CD4-positive, alpha-beta T cell (primary cell): ENCODE results near the gene GPR157. TPM values are rescaled to one million over a fixed set of nuclear protein-coding genes. Genes with fewer than 3 reads are reported as not detected.

Experiments used
- ATAC-seq: fragments of 200-7000 bp; cut with Tn5 transposase; one replicate; pipeline ENCODE4 v1.10.0; 2022; ENCODE audit warnings: mild to moderate bottlenecking; ENCODE audit not compliant: poor library complexity
- CTCF ChIA-PET: fragments of 350-600 bp; sonication (Branson Sonifier 250); formaldehyde crosslinking; loops from one replicate; lab custom pipeline; 2021; ENCODE audit warnings: antibody characterized with exemption, inconsistent platforms; lab: Charles Lee
- POLR2A ChIA-PET: fragments of 350-600 bp; sonication (Branson Sonifier 250); formaldehyde crosslinking; loops from one replicate; lab custom pipeline; 2021; ENCODE audit warnings: antibody characterized with exemption, inconsistent platforms; lab: Charles Lee
- DNase-seq, 14 experiments: peaks; one replicate each; pipeline ENCODE4 v3.0.0-alpha.2; 2013 to 2020; ENCODE audit warnings: mixed read lengths in 2 of 14
- H3K27ac ChIP-seq, 2 donors: one replicate each; pipeline versions ENCODE4 v1.5.1 to v1.7.0; 2013; ENCODE audit warnings: low read length in 2 of 2, low read depth in 1 of 2, mild to moderate bottlenecking in 1 of 2
- H3K27me3 ChIP-seq, 2 experiments: 1 replicate in 1 of 2; 2 replicates in 1 of 2; pipeline versions ENCODE4 v1.6.1 to v1.7.0; 2013; ENCODE audit warnings: low read length in 2 of 2, control low read depth in 1 of 2, mild to moderate bottlenecking in 1 of 2, moderate library complexity in 1 of 2; ENCODE audit not compliant: insufficient read depth in 2 of 2, control insufficient read depth in 1 of 2
- H3K36me3 ChIP-seq: one replicate; pipeline ENCODE4 v1.6.1; 2013; ENCODE audit warnings: low read length, control low read depth; ENCODE audit not compliant: insufficient read depth
- H3K4me1 ChIP-seq: one replicate; pipeline ENCODE4 v1.6.1; 2013; ENCODE audit warnings: low read length, control low read depth; ENCODE audit not compliant: insufficient read depth
- H3K4me3 ChIP-seq: one replicate; pipeline ENCODE4 v1.5.1; 2013; ENCODE audit warnings: mild to moderate bottlenecking, low read length, moderate library complexity
- H3K9me3 ChIP-seq, 2 experiments: 1 replicate in 1 of 2; 2 replicates in 1 of 2; pipeline versions ENCODE4 v1.6.1 to v1.7.0; 2013; ENCODE audit warnings: low read length in 2 of 2, mild to moderate bottlenecking in 2 of 2, control low read depth in 1 of 2, moderate library complexity in 1 of 2; ENCODE audit not compliant: control insufficient read depth in 1 of 2, insufficient read depth in 1 of 2
- H3K27ac Mint-ChIP-seq: one replicate; pipeline ENCODE4 v1.8.0; 2020; ENCODE audit warnings: mixed read lengths
- H3K27me3 Mint-ChIP-seq: one replicate; pipeline ENCODE4 v1.8.0; 2021; ENCODE audit warnings: mixed read lengths
- H3K36me3 Mint-ChIP-seq: one replicate; pipeline ENCODE4 v1.8.0; 2021; ENCODE audit warnings: low read depth, mixed read lengths
- H3K4me1 Mint-ChIP-seq: one replicate; pipeline ENCODE4 v1.8.0; 2021; ENCODE audit warnings: low read depth, mixed read lengths
- H3K4me3 Mint-ChIP-seq: one replicate; pipeline ENCODE4 v1.8.0; 2020; ENCODE audit warnings: mild to moderate bottlenecking, mixed read lengths
- H3K9me3 Mint-ChIP-seq: one replicate; pipeline ENCODE4 v1.8.0; 2020; ENCODE audit warnings: mixed read lengths
- intact Hi-C, 2 experiments: fragments of 100-400 bp; cut with DNase I in 1 of 2; cut with micrococcal nuclease in 1 of 2; formaldehyde crosslinking; loops; one replicate each; pipeline versions ENCODE4 v1.15.1 to v1.9.0; 2023 to 2025; cut with DNase I, micrococcal nuclease
- total RNA-seq, 174 experiments: library from RNA in 2 of 174; stranded (reverse) in 2 of 174; gene quantifications; one replicate each; pipeline ENCODE4 v1.2.3 and lab custom pipeline; 2021 to 2026
- TF ChIP-seq, protein P1 (sequence below): fragments of 200-600 bp; IDR thresholded peaks from one replicate; pipeline ENCODE4 v1.8.0; 2022; ENCODE audit warnings: antibody characterized with exemption, mild to moderate bottlenecking

Gene GPR157
- total RNA-seq, 2 experiments from 2014 or later, result 2.1 to 5.1 TPM

DNA sequence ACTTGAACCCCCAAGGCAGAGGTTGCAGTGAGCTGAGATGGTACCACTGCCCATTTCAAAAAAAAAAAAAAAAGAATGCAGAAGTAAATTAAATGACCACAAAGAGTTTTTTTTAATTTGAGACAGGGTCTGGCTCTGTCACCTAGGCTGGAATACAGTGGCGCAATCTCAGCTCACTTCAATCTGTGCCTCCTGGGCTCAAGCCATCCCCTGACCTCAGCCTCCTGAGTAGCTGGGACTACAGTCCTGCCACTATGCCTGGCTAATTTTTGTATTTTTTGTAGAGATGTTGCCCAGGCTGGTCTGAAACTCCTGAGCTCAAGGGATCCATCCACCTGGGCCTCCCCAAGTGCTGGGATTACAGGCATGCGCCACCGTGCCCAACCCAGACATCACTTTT is 20.2 kb upstream of the GPR157 start:
- H3K4me1 Mint-ChIP-seq, result no peaks in the 10 kb centered on the region
- intact Hi-C loops, result no loop called here
- H3K4me3 ChIP-seq, result no peak overlapping the region
- H3K4me3 Mint-ChIP-seq, result no peak overlapping the region
- TF ChIP-seq, protein P1, sequence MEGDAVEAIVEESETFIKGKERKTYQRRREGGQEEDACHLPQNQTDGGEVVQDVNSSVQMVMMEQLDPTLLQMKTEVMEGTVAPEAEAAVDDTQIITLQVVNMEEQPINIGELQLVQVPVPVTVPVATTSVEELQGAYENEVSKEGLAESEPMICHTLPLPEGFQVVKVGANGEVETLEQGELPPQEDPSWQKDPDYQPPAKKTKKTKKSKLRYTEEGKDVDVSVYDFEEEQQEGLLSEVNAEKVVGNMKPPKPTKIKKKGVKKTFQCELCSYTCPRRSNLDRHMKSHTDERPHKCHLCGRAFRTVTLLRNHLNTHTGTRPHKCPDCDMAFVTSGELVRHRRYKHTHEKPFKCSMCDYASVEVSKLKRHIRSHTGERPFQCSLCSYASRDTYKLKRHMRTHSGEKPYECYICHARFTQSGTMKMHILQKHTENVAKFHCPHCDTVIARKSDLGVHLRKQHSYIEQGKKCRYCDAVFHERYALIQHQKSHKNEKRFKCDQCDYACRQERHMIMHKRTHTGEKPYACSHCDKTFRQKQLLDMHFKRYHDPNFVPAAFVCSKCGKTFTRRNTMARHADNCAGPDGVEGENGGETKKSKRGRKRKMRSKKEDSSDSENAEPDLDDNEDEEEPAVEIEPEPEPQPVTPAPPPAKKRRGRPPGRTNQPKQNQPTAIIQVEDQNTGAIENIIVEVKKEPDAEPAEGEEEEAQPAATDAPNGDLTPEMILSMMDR, result no peak
- no peaks in the 10 kb centered on the region for H3K36me3 Mint-ChIP-seq
- no peak for ATAC-seq
- POLR2A ChIA-PET, result no interaction called here
- CTCF ChIA-PET, result interaction anchor here (1.0 kb wide), 1 partner anchor 39 kb away, joined by 3 read pairs; no protein-coding TSS in a partner anchor
- H3K27ac Mint-ChIP-seq, result no peak overlapping the region
- H3K27me3 ChIP-seq, result no peaks in the 10 kb centered on the region
- H3K9me3 Mint-ChIP-seq, result no peaks in the 10 kb centered on the region
- DNase-seq, result no peak
- H3K27me3 Mint-ChIP-seq, result no peaks in the 10 kb centered on the region
- no peak overlapping the region for H3K27ac ChIP-seq
- no peaks in the 10 kb centered on the region for H3K36me3 ChIP-seq
- H3K4me1 ChIP-seq, result no peaks in the 10 kb centered on the region
- H3K9me3 ChIP-seq, result no peaks in the 10 kb centered on the region

DNA sequence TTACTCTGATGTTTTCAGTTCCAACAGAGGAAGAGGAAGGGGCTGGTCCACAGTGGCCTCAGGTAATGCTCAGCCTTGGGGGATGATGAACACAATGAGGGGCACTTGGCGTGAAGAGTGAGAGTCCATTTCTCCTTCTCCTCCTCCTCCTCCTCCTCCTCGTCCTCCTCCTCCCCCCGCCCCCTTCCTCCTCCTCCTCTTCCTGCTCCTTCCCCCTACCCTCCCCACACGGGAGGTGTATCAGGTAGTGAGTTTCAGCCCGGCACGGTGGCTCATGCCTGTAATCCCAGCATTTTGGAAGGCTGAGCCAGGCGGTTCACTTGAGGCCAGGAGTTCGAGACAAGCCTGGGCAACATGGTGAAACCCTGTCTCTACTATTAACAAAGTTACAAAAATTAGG is 17.3 kb upstream of the GPR157 start:
- no peak overlapping the region for H3K27ac ChIP-seq
- H3K4me1 Mint-ChIP-seq, result peaks cover 4% of the 10 kb centered on the region
- no peaks in the 10 kb centered on the region for H3K9me3 ChIP-seq
- intact Hi-C loops, result no loop called here
- no peaks in the 10 kb centered on the region for H3K9me3 Mint-ChIP-seq
- H3K27ac Mint-ChIP-seq, result no peak overlapping the region
- CTCF ChIA-PET, result no interaction called here
- TF ChIP-seq, protein P1, result no peak
- no peaks in the 10 kb centered on the region for H3K36me3 ChIP-seq
- H3K27me3 ChIP-seq, result no peaks in the 10 kb centered on the region
- no peaks in the 10 kb centered on the region for H3K36me3 Mint-ChIP-seq
- no peak overlapping the region for H3K4me3 ChIP-seq
- H3K27me3 Mint-ChIP-seq, result no peaks in the 10 kb centered on the region
- peaks cover 4% of the 10 kb centered on the region for H3K4me1 ChIP-seq
- H3K4me3 Mint-ChIP-seq, result no peak overlapping the region
- ATAC-seq, result no peak
- POLR2A ChIA-PET, result no interaction called here
- no peak for DNase-seq

DNA sequence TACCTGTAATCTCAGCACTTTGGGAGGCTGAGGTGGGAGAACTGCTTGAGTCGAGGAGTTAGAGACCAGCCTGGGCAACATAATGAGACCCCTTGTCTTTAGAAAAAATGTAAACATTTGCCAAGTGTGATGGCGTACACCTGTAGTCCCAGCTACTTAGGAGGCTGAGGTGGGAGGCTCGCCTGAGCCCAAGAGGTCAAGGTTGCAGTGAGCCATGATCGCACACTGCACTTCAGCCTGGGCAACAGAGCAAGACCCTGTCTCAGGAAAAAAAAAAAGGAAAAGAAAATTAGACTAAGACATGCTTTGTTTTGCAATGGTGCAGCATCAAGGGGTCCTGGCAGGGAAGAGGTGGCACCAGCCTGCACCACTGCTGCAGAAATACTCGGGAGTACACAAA is 16.8 kb upstream of the GPR157 start:
- no peaks in the 10 kb centered on the region for H3K27me3 ChIP-seq
- ChIA-PET CTCF (no interaction called here), POLR2A (no interaction called here)
- H3K36me3 ChIP-seq, result no peaks in the 10 kb centered on the region
- H3K9me3 ChIP-seq, result no peaks in the 10 kb centered on the region
- H3K27ac ChIP-seq, result no peak overlapping the region
- H3K9me3 Mint-ChIP-seq, result no peaks in the 10 kb centered on the region
- no peak for ATAC-seq
- H3K4me3 Mint-ChIP-seq, result no peak overlapping the region
- H3K27ac Mint-ChIP-seq, result no peak overlapping the region
- intact Hi-C loops, result no loop called here
- no peaks in the 10 kb centered on the region for H3K27me3 Mint-ChIP-seq
- TF ChIP-seq, protein P1, result no peak
- DNase-seq, result no peak
- H3K36me3 Mint-ChIP-seq, result no peaks in the 10 kb centered on the region
- peaks cover 4% of the 10 kb centered on the region for H3K4me1 ChIP-seq
- peaks cover 4% of the 10 kb centered on the region for H3K4me1 Mint-ChIP-seq
- no peak overlapping the region for H3K4me3 ChIP-seq
